ENCODE results near the gene DLG1. TPM values are rescaled to one million over a fixed set of nuclear protein-coding genes. Genes with fewer than 3 reads are reported as not detected.
"Not testable (repeated sequence)": the region's sequence is repeated elsewhere in the genome, so short reads cannot be mapped to it uniquely, and the experiment has no call there.

DLG1 gene
- total and polyA plus RNA-seq, 4 experiments from 2014 or later: 21.4 to 92.1 (median 61.2) TPM

GRCh38 chr3:197041875-197042488 is 256.4 kb downstream of the DLG1 start:
- Mint-ChIP-seq H3K4me1 (no peaks in the 10 kb centered on the region), H3K9me3 (peaks cover 0 to 1% (median 0%) of the 10 kb centered on the region in 8 donors), H3K27ac (no peak overlapping the region), H3K4me3 (no peak overlapping the region), H3K27me3 (no peaks in the 10 kb centered on the region), H3K36me3 (peaks cover 10 to 24% of the 10 kb centered on the region in 2 donors)
- no peaks in the 10 kb centered on the region for H3K4me1 ChIP-seq (ENCODE audit: insufficient read depth, low read length)
- H3K27me3 ChIP-seq (ENCODE audit: insufficient read depth, low read length): no peaks in the 10 kb centered on the region
- no peak for DNase-seq
- ChIA-PET POLR2A (ENCODE audit: partially characterized antibody) (no interaction called here), CTCF (ENCODE audit: partially characterized antibody) (interaction anchor here (0.8 to 2.3 kb wide), 2 partner anchors 11 to 12 kb away, joined by 4 to 10 read pairs; partner anchors contain the start of gene MELTF)
- H3K36me3 ChIP-seq (ENCODE audit: insufficient read depth, low read length): peaks cover 10% of the 10 kb centered on the region
- no peak overlapping the region for H3K27ac ChIP-seq (ENCODE audit: low read depth, low read length)
- no peaks in the 10 kb centered on the region for H3K9me3 ChIP-seq (ENCODE audit: control insufficient read depth in 1 of 2, low read length in 2 of 2)
- H3K4me3 ChIP-seq (ENCODE audit: low read length in 2 of 2): no peak overlapping the region
- intact Hi-C loops (cut with micrococcal nuclease): no loop called here

GRCh38 chr3:197040658-197041057 is 257.8 kb downstream of the DLG1 start:
- DNase-seq: no peak
- intact Hi-C loops (cut with micrococcal nuclease): no loop called here
- H3K9me3 Mint-ChIP-seq: peaks cover 0 to 2% (median 0%) of the 10 kb centered on the region in 8 donors
- H3K4me3 Mint-ChIP-seq: no peak overlapping the region
- H3K27ac Mint-ChIP-seq: no peak overlapping the region
- peaks cover 0 to 2% (median 0%) of the 10 kb centered on the region in 4 donors for H3K4me1 Mint-ChIP-seq
- Histone ChIP-seq H3K4me3 (ENCODE audit: low read length in 2 of 2) (no peak overlapping the region), H3K27ac (ENCODE audit: low read depth, low read length) (no peak overlapping the region), H3K9me3 (ENCODE audit: control insufficient read depth in 1 of 2, low read length in 2 of 2) (no peaks in the 10 kb centered on the region), H3K4me1 (ENCODE audit: insufficient read depth, low read length) (no peaks in the 10 kb centered on the region), H3K36me3 (ENCODE audit: insufficient read depth, low read length) (peaks cover 10% of the 10 kb centered on the region), H3K27me3 (ENCODE audit: insufficient read depth, low read length) (no peaks in the 10 kb centered on the region)
- no peaks in the 10 kb centered on the region for H3K27me3 Mint-ChIP-seq
- H3K36me3 Mint-ChIP-seq: peaks cover 2 to 14% of the 10 kb centered on the region in 2 donors
- ChIA-PET CTCF (ENCODE audit: partially characterized antibody) (interaction anchor here (1.2 kb wide), 1 partner anchor 11 kb away, joined by 5 read pairs; the partner anchor contains the start of gene MELTF), POLR2A (ENCODE audit: partially characterized antibody) (no interaction called here)

- no peak for DNase-seq
Observed at GRCh38 chr3:197038679-197039462, 259.5 kb downstream of the DLG1 start.

GRCh38 chr3:197035577-197035976 is 262.8 kb downstream of the DLG1 start:
- CTCF ChIA-PET (ENCODE audit: partially characterized antibody): interaction anchor here (1.3 kb wide), 1 partner anchor 15 kb away, joined by 3 read pairs; no protein-coding TSS in a partner anchor
- peaks cover 0 to 2% (median 0%) of the 10 kb centered on the region in 8 donors for H3K9me3 Mint-ChIP-seq

More at GRCh38 chr3:197038679-197039462, 259.5 kb downstream of the DLG1 start:
- Mint-ChIP-seq H3K9me3 (peaks cover 0 to 2% (median 0%) of the 10 kb centered on the region in 8 donors), H3K27ac (peak overlapping the region in 1 of 7 donors; percentile 57), H3K4me1 (peaks cover 0 to 3% (median 1%) of the 10 kb centered on the region in 4 donors), H3K4me3 (no peak overlapping the region), H3K36me3 (peaks cover 0 to 1% of the 10 kb centered on the region in 2 donors), H3K27me3 (no peaks in the 10 kb centered on the region)
- POLR2A ChIA-PET (ENCODE audit: partially characterized antibody): no interaction called here
- Histone ChIP-seq H3K9me3 (ENCODE audit: control insufficient read depth in 1 of 2, low read length in 2 of 2) (no peaks in the 10 kb centered on the region), H3K4me3 (ENCODE audit: low read length in 2 of 2) (no peak overlapping the region), H3K36me3 (ENCODE audit: insufficient read depth, low read length) (no peaks in the 10 kb centered on the region), H3K4me1 (ENCODE audit: insufficient read depth, low read length) (no peaks in the 10 kb centered on the region), H3K27ac (ENCODE audit: low read depth, low read length) (no peak overlapping the region), H3K27me3 (ENCODE audit: insufficient read depth, low read length) (no peaks in the 10 kb centered on the region)
- intact Hi-C loops (cut with micrococcal nuclease): no loop called here
- CTCF ChIA-PET (ENCODE audit: partially characterized antibody): no interaction called here

GRCh38 chr3:197034778-197035177 is 263.6 kb downstream of the DLG1 start:
- POLR2A ChIA-PET (ENCODE audit: partially characterized antibody); H3K4me3 ChIP-seq (ENCODE audit: low read length in 2 of 2); H3K9me3 Mint-ChIP-seq; H3K27me3 Mint-ChIP-seq; H3K36me3 ChIP-seq (ENCODE audit: insufficient read depth, low read length); H3K27ac Mint-ChIP-seq; intact Hi-C loops (cut with micrococcal nuclease); H3K27ac ChIP-seq (ENCODE audit: low read depth, low read length); H3K4me1 Mint-ChIP-seq; DNase-seq; H3K9me3 ChIP-seq (ENCODE audit: control insufficient read depth in 1 of 2, low read length in 2 of 2); H3K36me3 Mint-ChIP-seq; H3K4me1 ChIP-seq (ENCODE audit: insufficient read depth, low read length); H3K27me3 ChIP-seq (ENCODE audit: insufficient read depth, low read length): not testable (repeated sequence)
- CTCF ChIA-PET (ENCODE audit: partially characterized antibody): interaction anchor here (1.3 kb wide), 1 partner anchor 14 kb away, joined by 3 read pairs; no protein-coding TSS in a partner anchor
- peak overlapping the region in 1 of 8 donors; percentile 53 for H3K4me3 Mint-ChIP-seq

More at GRCh38 chr3:197035577-197035976, 262.8 kb downstream of the DLG1 start:
- no peaks in the 10 kb centered on the region for H3K9me3 ChIP-seq (ENCODE audit: control insufficient read depth in 1 of 2, low read length in 2 of 2)
- H3K27ac ChIP-seq (ENCODE audit: low read depth, low read length): no peak overlapping the region
- no peaks in the 10 kb centered on the region for H3K4me1 ChIP-seq (ENCODE audit: insufficient read depth, low read length)
- POLR2A ChIA-PET (ENCODE audit: partially characterized antibody): no interaction called here
- Mint-ChIP-seq H3K4me1 (peaks cover 0 to 4% (median 3%) of the 10 kb centered on the region in 4 donors), H3K4me3 (no peak overlapping the region), H3K36me3 (peaks cover 0 to 1% of the 10 kb centered on the region in 2 donors), H3K27ac (peak overlapping the region in 1 of 7 donors; percentile 84), H3K27me3 (no peaks in the 10 kb centered on the region)
- intact Hi-C loops (cut with micrococcal nuclease): no loop called here
- no peak for DNase-seq
- no peak overlapping the region for H3K4me3 ChIP-seq (ENCODE audit: low read length in 2 of 2)
- H3K27me3 ChIP-seq (ENCODE audit: insufficient read depth, low read length): no peaks in the 10 kb centered on the region
- H3K36me3 ChIP-seq (ENCODE audit: insufficient read depth, low read length): no peaks in the 10 kb centered on the region

GRCh38 chr3:197033764-197034163 is 264.6 kb downstream of the DLG1 start:
- intact Hi-C loops (cut with micrococcal nuclease); H3K27ac ChIP-seq (ENCODE audit: low read depth, low read length); H3K4me3 Mint-ChIP-seq; H3K27me3 Mint-ChIP-seq; H3K4me1 Mint-ChIP-seq; H3K27ac Mint-ChIP-seq; H3K9me3 ChIP-seq (ENCODE audit: control insufficient read depth in 1 of 2, low read length in 2 of 2); H3K36me3 ChIP-seq (ENCODE audit: insufficient read depth, low read length); H3K27me3 ChIP-seq (ENCODE audit: insufficient read depth, low read length); POLR2A ChIA-PET (ENCODE audit: partially characterized antibody); H3K9me3 Mint-ChIP-seq; CTCF ChIA-PET (ENCODE audit: partially characterized antibody); H3K4me3 ChIP-seq (ENCODE audit: low read length in 2 of 2); H3K36me3 Mint-ChIP-seq; H3K4me1 ChIP-seq (ENCODE audit: insufficient read depth, low read length); DNase-seq: not testable (repeated sequence)

All from CD4-positive, alpha-beta memory T cell (primary cell).